Suprapubic skin (tissue), 4 donors: ENCODE results near the gene KCNT2. TPM values are rescaled to one million over a fixed set of nuclear protein-coding genes. Genes with fewer than 3 reads are reported as not detected.

ENCODE experiments used
- DNase-seq, 2 donors: peaks; one replicate each; pipeline ENCODE4 v3.0.0-alpha.2; 2019; ENCODE audit warnings: low spot score in 2 of 2
- H3K27ac ChIP-seq: fragments of 200-600 bp; sonication (generic); one replicate; pipeline ENCODE4 v1.5.1; 2019
- H3K27me3 ChIP-seq: fragments of 200-600 bp; sonication (generic); one replicate; pipeline ENCODE4 v1.5.1; 2019
- H3K36me3 ChIP-seq: fragments of 200-600 bp; sonication (generic); one replicate; pipeline ENCODE4 v1.5.1; 2019
- H3K4me1 ChIP-seq: fragments of 200-600 bp; sonication (generic); one replicate; pipeline ENCODE4 v1.5.1; 2019
- H3K4me3 ChIP-seq: fragments of 200-600 bp; sonication (generic); one replicate; pipeline ENCODE4 v1.5.1; 2019; ENCODE audit warnings: mild to moderate bottlenecking
- H3K9me3 ChIP-seq: fragments of 200-600 bp; sonication (generic); one replicate; pipeline ENCODE4 v1.5.1; 2019
- EP300 ChIP-seq: sonication (generic); formaldehyde crosslinking; IDR thresholded peaks from one replicate; pipeline ENCODE4 v1.6.1; 2017; ENCODE audit warnings: antibody characterized with exemption
- POLR2A ChIP-seq, 2 donors: fragments of 450-650 bp; IDR thresholded peaks; one replicate each; pipeline ENCODE4 v1.6.1; 2017; ENCODE audit warnings: antibody characterized with exemption in 2 of 2, mild to moderate bottlenecking in 2 of 2, moderate library complexity in 2 of 2
- POLR2AphosphoS5 ChIP-seq, 3 donors: sonication (generic); formaldehyde crosslinking; IDR thresholded peaks; one replicate each; pipeline ENCODE4 v1.6.1; 2017; ENCODE audit warnings: antibody characterized with exemption in 3 of 3
- WGBS: methylation state at CpG from one replicate; pipeline ENCODE4 v1.1.5; 2018; 5-methylcytosine and 5-hydroxymethylcytosine counted together
- total RNA-seq, 4 donors: library from RNA; depleted of rRNA; stranded (reverse); fragments of >200 nt; gene quantifications; one replicate each; pipeline ENCODE4 v1.1.0, GENCODE V29; 2016
- TF ChIP-seq, protein P1 (sequence below), 2 donors: fragments of 200-600 bp in 1 of 2; fragments of 450-650 bp in 1 of 2; sonication (generic) in 1 of 2; IDR thresholded peaks; one replicate each; pipeline ENCODE4 v1.5.1; 2016 to 2019; ENCODE audit warnings: antibody characterized with exemption in 2 of 2, mild to moderate bottlenecking in 1 of 2, moderate library complexity in 1 of 2

The KCNT2 gene
- total RNA-seq, 4 donors from 2014 or later = 0.34 to 2.5 (median 0.34) TPM

- TF ChIP-seq, protein P1, sequence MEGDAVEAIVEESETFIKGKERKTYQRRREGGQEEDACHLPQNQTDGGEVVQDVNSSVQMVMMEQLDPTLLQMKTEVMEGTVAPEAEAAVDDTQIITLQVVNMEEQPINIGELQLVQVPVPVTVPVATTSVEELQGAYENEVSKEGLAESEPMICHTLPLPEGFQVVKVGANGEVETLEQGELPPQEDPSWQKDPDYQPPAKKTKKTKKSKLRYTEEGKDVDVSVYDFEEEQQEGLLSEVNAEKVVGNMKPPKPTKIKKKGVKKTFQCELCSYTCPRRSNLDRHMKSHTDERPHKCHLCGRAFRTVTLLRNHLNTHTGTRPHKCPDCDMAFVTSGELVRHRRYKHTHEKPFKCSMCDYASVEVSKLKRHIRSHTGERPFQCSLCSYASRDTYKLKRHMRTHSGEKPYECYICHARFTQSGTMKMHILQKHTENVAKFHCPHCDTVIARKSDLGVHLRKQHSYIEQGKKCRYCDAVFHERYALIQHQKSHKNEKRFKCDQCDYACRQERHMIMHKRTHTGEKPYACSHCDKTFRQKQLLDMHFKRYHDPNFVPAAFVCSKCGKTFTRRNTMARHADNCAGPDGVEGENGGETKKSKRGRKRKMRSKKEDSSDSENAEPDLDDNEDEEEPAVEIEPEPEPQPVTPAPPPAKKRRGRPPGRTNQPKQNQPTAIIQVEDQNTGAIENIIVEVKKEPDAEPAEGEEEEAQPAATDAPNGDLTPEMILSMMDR (IDR thresholded peaks at IDR 0.05) = no peak
- TF ChIP-seq EP300 = no peak
- TF ChIP-seq POLR2A (IDR thresholded peaks at IDR 0.05) = no peak
- TF ChIP-seq POLR2AphosphoS5 (IDR thresholded peaks at IDR 0.05) = no peak
- no peak overlapping the region for H3K27ac ChIP-seq
- no peaks in the 10 kb centered on the region for H3K36me3 ChIP-seq
Observed at GRCh38 chr1:196437671-196438070, 170.6 kb downstream of the KCNT2 start.

GRCh38 chr1:196433000-196433399 lies 175.2 kb downstream of the KCNT2 start:
- TF ChIP-seq POLR2A (IDR thresholded peaks at IDR 0.05) = no peak
- no peak for TF ChIP-seq POLR2AphosphoS5 (IDR thresholded peaks at IDR 0.05)
- TF ChIP-seq EP300 = no peak
- TF ChIP-seq, protein P1 (IDR thresholded peaks at IDR 0.05) = no peak
- Histone ChIP-seq H3K27ac (no peak overlapping the region), H3K27me3 (no peaks in the 10 kb centered on the region), H3K4me3 (no peak overlapping the region), H3K4me1 (no peaks in the 10 kb centered on the region), H3K36me3 (no peaks in the 10 kb centered on the region), H3K9me3 (no peaks in the 10 kb centered on the region)
- no peak for DNase-seq

More at GRCh38 chr1:196437671-196438070, 170.6 kb downstream of the KCNT2 start:
- Histone ChIP-seq H3K4me3 (no peak overlapping the region), H3K9me3 (no peaks in the 10 kb centered on the region), H3K4me1 (no peaks in the 10 kb centered on the region), H3K27me3 (no peaks in the 10 kb centered on the region)
- no peak for DNase-seq

DNA sequence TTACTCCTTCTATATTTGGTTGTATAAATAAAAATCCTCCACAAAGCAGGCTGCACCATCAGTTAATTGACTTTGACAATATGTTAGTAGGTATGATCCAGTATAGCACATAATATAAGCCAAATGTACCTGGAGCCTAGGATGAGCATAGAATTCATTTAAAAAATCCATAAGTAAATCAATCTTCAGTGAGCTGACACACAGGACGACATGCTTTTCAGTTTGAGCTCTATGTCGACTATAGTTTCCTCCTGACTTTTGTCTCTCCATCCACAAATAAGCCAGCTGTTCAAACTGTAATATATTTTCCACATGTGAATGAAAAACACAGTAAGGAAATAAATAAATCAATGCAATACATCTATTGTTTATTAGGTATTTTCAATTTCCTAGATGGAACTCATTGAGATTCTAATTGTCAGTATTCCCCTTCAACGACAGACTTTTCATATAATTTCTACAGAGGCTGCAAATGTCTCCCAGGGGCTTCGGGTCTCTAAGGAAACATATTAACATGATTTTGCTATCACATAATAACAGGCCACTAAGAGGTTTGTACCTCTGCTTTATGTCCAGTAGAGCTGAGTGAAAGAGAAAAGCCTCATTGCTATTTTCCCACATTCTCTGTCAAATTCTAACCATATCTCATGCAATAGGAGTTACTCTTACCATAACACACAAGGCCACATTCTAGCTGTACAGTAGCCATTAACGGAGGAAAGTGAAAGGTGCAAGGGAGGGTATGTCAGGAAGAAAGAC lies 180.1 kb downstream of the KCNT2 start:
- WGBS = 66% methylated on average over 5 of the region's 5 CpGs
- no peak overlapping the region for H3K27ac ChIP-seq
- DNase-seq = no peak
- H3K9me3 ChIP-seq = no peaks in the 10 kb centered on the region
- no peaks in the 10 kb centered on the region for H3K36me3 ChIP-seq
- H3K4me3 ChIP-seq = no peak overlapping the region
- H3K4me1 ChIP-seq = no peaks in the 10 kb centered on the region
- H3K27me3 ChIP-seq = no peaks in the 10 kb centered on the region
- TF ChIP-seq, protein P1 (IDR thresholded peaks at IDR 0.05) = no peak
- TF ChIP-seq POLR2AphosphoS5 (IDR thresholded peaks at IDR 0.05) = no peak
- no peak for TF ChIP-seq POLR2A (IDR thresholded peaks at IDR 0.05)
- TF ChIP-seq EP300 = no peak

DNA sequence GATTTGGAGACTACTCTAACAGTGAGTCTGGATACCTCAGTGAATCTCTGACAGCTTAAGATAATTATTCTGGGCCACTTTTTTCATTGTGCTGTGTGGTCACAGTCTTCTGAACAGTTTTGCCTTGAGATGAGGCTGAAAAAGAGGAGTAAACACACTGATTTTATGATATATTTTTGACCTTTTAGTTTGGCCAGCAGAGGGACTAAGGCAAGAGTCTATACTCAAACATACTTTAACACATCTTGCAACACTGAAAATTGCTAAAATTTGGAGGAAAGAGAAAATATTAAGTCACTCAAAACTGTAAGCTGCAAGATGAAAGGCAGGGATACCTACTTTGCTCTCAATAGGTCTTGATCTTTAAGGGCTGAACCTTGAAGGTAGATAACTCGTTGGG lies 182.7 kb downstream of the KCNT2 start:
- Histone ChIP-seq H3K36me3 (no peaks in the 10 kb centered on the region), H3K27me3 (no peaks in the 10 kb centered on the region), H3K9me3 (no peaks in the 10 kb centered on the region), H3K27ac (no peak overlapping the region), H3K4me3 (no peak overlapping the region), H3K4me1 (no peaks in the 10 kb centered on the region)
- 74% methylated on average over 1 of the region's 1 CpG for WGBS
- no peak for DNase-seq
- TF ChIP-seq, protein P1 (IDR thresholded peaks at IDR 0.05) = no peak
- TF ChIP-seq POLR2A (IDR thresholded peaks at IDR 0.05) (no peak), EP300 (no peak), POLR2AphosphoS5 (IDR thresholded peaks at IDR 0.05) (no peak)

DNA sequence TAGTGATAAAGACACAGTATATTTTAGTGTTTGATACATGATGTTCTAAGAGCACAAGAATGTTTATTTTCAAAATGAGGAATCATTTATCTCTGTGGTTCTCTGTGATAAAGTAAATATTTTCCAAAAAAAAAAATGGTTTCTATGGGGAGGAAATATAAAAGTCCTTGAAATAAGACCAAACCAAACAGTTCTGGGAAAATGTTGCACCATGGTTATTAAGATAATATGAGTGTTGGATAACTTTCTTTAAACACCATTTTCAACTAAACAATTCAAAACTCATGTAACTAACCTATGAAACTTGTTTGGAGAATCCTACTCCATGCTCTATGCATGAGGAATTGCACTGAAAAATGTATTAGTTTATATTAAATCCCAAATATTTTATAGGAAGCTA lies 184.6 kb downstream of the KCNT2 start:
- H3K4me3 ChIP-seq = no peak overlapping the region
- H3K27ac ChIP-seq = no peak overlapping the region
- TF ChIP-seq, protein P1 (IDR thresholded peaks at IDR 0.05) = no peak
- TF ChIP-seq POLR2A (IDR thresholded peaks at IDR 0.05) = no peak
- TF ChIP-seq POLR2AphosphoS5 (IDR thresholded peaks at IDR 0.05) = no peak
- TF ChIP-seq EP300 = no peak
- no peaks in the 10 kb centered on the region for H3K27me3 ChIP-seq
- no peaks in the 10 kb centered on the region for H3K4me1 ChIP-seq
- no peaks in the 10 kb centered on the region for H3K36me3 ChIP-seq
- H3K9me3 ChIP-seq = no peaks in the 10 kb centered on the region
- DNase-seq = no peak
